Neural progenitor cell (in vitro differentiated cells): ENCODE measurements around the gene SEZ6L2.

ENCODE experiments used
- EZH2phosphoT487 ChIP-seq: fragments of 200-600 bp; sonication (generic); IDR thresholded peaks from 2 replicates; pipeline ENCODE4 v1.6.1; 2017; ENCODE audit warnings: antibody characterized with exemption
- TF ChIP-seq, protein P1 (sequence below): fragments of 200-600 bp; sonication (generic); IDR thresholded peaks from 2 replicates; pipeline ENCODE4 v1.5.1; 2017; ENCODE audit warnings: antibody characterized with exemption, mild to moderate bottlenecking

DNA sequence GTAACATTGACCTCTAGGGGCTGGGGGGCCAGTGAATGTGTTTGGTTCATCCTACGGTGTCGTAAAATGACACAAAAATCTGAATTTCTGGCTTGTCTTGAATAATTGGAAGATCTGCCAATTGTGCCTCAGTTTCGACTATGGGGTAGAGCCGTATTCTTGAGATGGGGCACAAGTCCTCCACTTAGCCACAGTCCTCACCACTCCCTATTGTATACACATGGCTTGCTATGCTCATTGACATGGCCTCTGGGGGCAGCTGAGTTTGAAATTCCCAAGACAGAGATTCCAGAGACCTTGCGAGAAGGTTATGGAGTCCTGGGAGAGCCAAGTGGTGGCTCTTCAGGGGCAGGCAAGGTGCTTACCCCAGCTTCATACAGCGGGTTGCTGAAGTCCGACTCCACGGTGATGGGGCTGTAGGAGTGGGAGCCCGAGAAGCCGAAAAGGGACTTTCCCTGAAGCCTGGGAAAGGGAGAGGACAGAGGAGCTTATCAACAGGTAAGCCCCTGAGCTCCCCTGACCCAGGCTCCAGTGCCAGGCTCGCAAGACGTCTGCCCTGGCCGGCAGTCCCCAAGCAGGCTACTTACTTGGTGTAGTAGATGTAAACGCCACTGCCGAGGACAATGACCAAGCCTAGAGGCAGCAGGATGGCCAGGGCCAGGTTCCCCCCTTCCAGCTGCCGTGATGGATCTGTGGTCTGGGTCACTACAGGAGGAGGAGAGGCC is 27.4 kb downstream of the SEZ6L2 start:
- TF ChIP-seq, protein P1, sequence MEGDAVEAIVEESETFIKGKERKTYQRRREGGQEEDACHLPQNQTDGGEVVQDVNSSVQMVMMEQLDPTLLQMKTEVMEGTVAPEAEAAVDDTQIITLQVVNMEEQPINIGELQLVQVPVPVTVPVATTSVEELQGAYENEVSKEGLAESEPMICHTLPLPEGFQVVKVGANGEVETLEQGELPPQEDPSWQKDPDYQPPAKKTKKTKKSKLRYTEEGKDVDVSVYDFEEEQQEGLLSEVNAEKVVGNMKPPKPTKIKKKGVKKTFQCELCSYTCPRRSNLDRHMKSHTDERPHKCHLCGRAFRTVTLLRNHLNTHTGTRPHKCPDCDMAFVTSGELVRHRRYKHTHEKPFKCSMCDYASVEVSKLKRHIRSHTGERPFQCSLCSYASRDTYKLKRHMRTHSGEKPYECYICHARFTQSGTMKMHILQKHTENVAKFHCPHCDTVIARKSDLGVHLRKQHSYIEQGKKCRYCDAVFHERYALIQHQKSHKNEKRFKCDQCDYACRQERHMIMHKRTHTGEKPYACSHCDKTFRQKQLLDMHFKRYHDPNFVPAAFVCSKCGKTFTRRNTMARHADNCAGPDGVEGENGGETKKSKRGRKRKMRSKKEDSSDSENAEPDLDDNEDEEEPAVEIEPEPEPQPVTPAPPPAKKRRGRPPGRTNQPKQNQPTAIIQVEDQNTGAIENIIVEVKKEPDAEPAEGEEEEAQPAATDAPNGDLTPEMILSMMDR: no peak
- TF ChIP-seq EZH2phosphoT487: no peak
